Measurements from ENCODE around the gene TMEM259. TPM values are rescaled to one million over a fixed set of nuclear protein-coding genes. Genes with fewer than 3 reads are reported as not detected.

Gene TMEM259
- total RNA-seq, 1 donor from 2014 or later = 72.3 TPM

- ATAC-seq = no peak
Measured at GRCh38 chr19:1000591-1001537, 20.1 kb downstream of the TMEM259 start.

GRCh38 chr19:1000095-1000494, 20.8 kb downstream of the TMEM259 start, which contains the start of gene GRIN3B:
TSS of gene GRIN3B (plus strand) at chr19:1000419. CDS start at chr19:1000438, 19 bp downstream.
- peak; percentile 42 for ATAC-seq

- no peak for ATAC-seq
Measured at GRCh38 chr19:999379-999719, 21.6 kb downstream of the TMEM259 start.

- ATAC-seq = no peak
Measured at GRCh38 chr19:998064-998463, 22.9 kb downstream of the TMEM259 start.

GRCh38 chr19:996051-996838, 24.7 kb downstream of the TMEM259 start:
- ATAC-seq = peak; percentile 49

- ATAC-seq = no peak
Measured at GRCh38 chr19:995051-995827, 25.7 kb downstream of the TMEM259 start.

GRCh38 chr19:994516-994915, 26.4 kb downstream of the TMEM259 start:
- no peak for ATAC-seq

GRCh38 chr19:993831-994393, 27.0 kb downstream of the TMEM259 start:
- no peak for ATAC-seq

GRCh38 chr19:993361-993830, 27.5 kb downstream of the TMEM259 start:
- no peak for ATAC-seq

GRCh38 chr19:992670-993055, 28.3 kb downstream of the TMEM259 start:
- ATAC-seq = no peak

GRCh38 chr19:991932-992669, 28.8 kb downstream of the TMEM259 start:
- ATAC-seq = no peak

GRCh38 chr19:991174-991931, 29.6 kb downstream of the TMEM259 start:
- peak; percentile 58 for ATAC-seq

- no peak for ATAC-seq
Measured at GRCh38 chr19:990746-991145, 30.2 kb downstream of the TMEM259 start.

GRCh38 chr19:990119-990571, 30.8 kb downstream of the TMEM259 start:
- ATAC-seq = no peak

GRCh38 chr19:989381-990081, 31.4 kb downstream of the TMEM259 start:
- ATAC-seq = no peak

GRCh38 chr19:988510-988909, 32.4 kb downstream of the TMEM259 start:
- no peak for ATAC-seq

GRCh38 chr19:988081-988480, 32.8 kb downstream of the TMEM259 start:
- ATAC-seq = no peak

GRCh38 chr19:986083-986482, 34.8 kb downstream of the TMEM259 start:
- no peak for ATAC-seq

GRCh38 chr19:984165-984967, 36.6 kb downstream of the TMEM259 start, which contains the start of gene WDR18:
TSS of gene WDR18 (plus strand) at chr19:984345. CDS start at chr19:984354, 9 bp downstream.
- peak; percentile 86 for ATAC-seq
